B cell (primary cell): Measurements from ENCODE around the gene SART3. TPM values are rescaled to one million over a fixed set of nuclear protein-coding genes. Genes with fewer than 3 reads are reported as not detected.

Source experiments
- ATAC-seq: fragments of 200-7000 bp; cut with Tn5 transposase; one replicate; pipeline ENCODE4 v1.10.0; 2021; ENCODE audit warnings: low read depth, mild to moderate bottlenecking, moderate number of reproducible peaks, moderate library complexity
- CTCF ChIA-PET: fragments of 350-600 bp; sonication (Branson Sonifier 250); formaldehyde crosslinking; loops from one replicate; lab custom pipeline; 2021; ENCODE audit warnings: antibody characterized with exemption, inconsistent platforms; lab: Charles Lee
- POLR2A ChIA-PET: fragments of 350-600 bp; sonication (Branson Sonifier 250); formaldehyde crosslinking; loops from one replicate; lab custom pipeline; 2021; ENCODE audit warnings: antibody characterized with exemption; lab: Charles Lee
- DNase-seq: peaks from one replicate; pipeline ENCODE4 v3.0.0; 2013
- H2AFZ ChIP-seq: 2 replicates; pipeline ENCODE4 v1.6.1; 2012; ENCODE audit warnings: mild to moderate bottlenecking, low read depth, low read length; ENCODE audit not compliant: insufficient read depth, poor library complexity, severe bottlenecking
- H3K27ac ChIP-seq, 2 donors: 1 replicate in 1 of 2; 2 replicates in 1 of 2; pipeline ENCODE4 v1.5.1; 2012 to 2013; ENCODE audit warnings: low read length in 2 of 2, mild to moderate bottlenecking in 2 of 2, moderate library complexity in 1 of 2
- H3K27me3 ChIP-seq, 4 experiments: fragments of 200-600 bp in 1 of 4; sonication (generic) in 1 of 4; replicated peaks in 1 of 4; 1 replicate in 2 of 4; 2 replicates in 2 of 4; pipeline versions ENCODE4 v1.6.1 to v1.7.0; 2013 to 2016; ENCODE audit warnings: low read length in 3 of 4, mild to moderate bottlenecking in 2 of 4, mixed read lengths in 1 of 4, moderate library complexity in 1 of 4; ENCODE audit not compliant: insufficient read depth in 4 of 4, control insufficient read depth in 3 of 4; ENCODE audit errors: control extremely low read depth in 1 of 4
- H3K36me3 ChIP-seq, 2 experiments: replicated peaks in 1 of 2; 1 replicate in 1 of 2; 2 replicates in 1 of 2; pipeline versions ENCODE4 v1.6.1 to v1.7.1; 2013; ENCODE audit warnings: low read length in 1 of 2; ENCODE audit not compliant: insufficient read depth in 2 of 2, control insufficient read depth in 1 of 2; ENCODE audit errors: control extremely low read depth in 1 of 2, extremely low read depth in 1 of 2
- H3K4me1 ChIP-seq, 2 donors: fragments of 200-600 bp in 1 of 2; sonication (generic) in 1 of 2; 1 replicate in 1 of 2; 2 replicates in 1 of 2; pipeline versions ENCODE4 v1.5.1 to v1.6.1; 2013 to 2017; ENCODE audit warnings: low read length in 2 of 2; ENCODE audit not compliant: control insufficient read depth in 2 of 2, insufficient read depth in 2 of 2
- H3K4me2 ChIP-seq: replicated peaks from 2 replicates; pipeline ENCODE3; 2012; ENCODE audit warnings: mild to moderate bottlenecking, low read depth, low read length; ENCODE audit not compliant: poor library complexity, severe bottlenecking
- H3K4me3 ChIP-seq, 5 experiments: fragments of 200-600 bp in 1 of 5; sonication (generic) in 1 of 5; 1 replicate in 3 of 5; 2 replicates in 2 of 5; pipeline versions ENCODE4 v1.5.1 to v1.7.0; 2011 to 2016; ENCODE audit warnings: low read length in 4 of 5, mild to moderate bottlenecking in 4 of 5, low read depth in 2 of 5, control low read depth in 1 of 5, moderate library complexity in 1 of 5; ENCODE audit not compliant: insufficient read depth in 1 of 5; ENCODE audit errors: control extremely low read depth in 1 of 5, extremely low read depth in 1 of 5
- H3K79me2 ChIP-seq: fragments of 200-600 bp; sonication (generic); one replicate; pipeline ENCODE4 v1.6.0; 2016; ENCODE audit warnings: low read length; ENCODE audit not compliant: control insufficient read depth, insufficient read depth
- H3K9ac ChIP-seq: fragments of 200-600 bp; sonication (generic); 2 replicates; pipeline ENCODE4 v1.6.1; 2017; ENCODE audit warnings: mild to moderate bottlenecking, low read length, moderate library complexity
- H3K9me3 ChIP-seq, 3 donors: one replicate each; pipeline versions ENCODE4 v1.6.1 to v1.7.1; 2013; ENCODE audit warnings: low read length in 2 of 3; ENCODE audit not compliant: control insufficient read depth in 2 of 3, insufficient read depth in 1 of 3; ENCODE audit errors: control extremely low read depth in 1 of 3
- H4K20me1 ChIP-seq: 2 replicates; pipeline ENCODE4 v1.6.0; 2012; ENCODE audit warnings: mild to moderate bottlenecking, low read length; ENCODE audit not compliant: insufficient read depth, control insufficient read depth, poor library complexity, severe bottlenecking
- H3K27ac Mint-ChIP-seq: one replicate; pipeline ENCODE4 v1.8.0; 2021; ENCODE audit warnings: mixed read lengths
- H3K27me3 Mint-ChIP-seq: one replicate; pipeline ENCODE4 v1.8.0; 2021; ENCODE audit warnings: mixed read lengths
- H3K4me1 Mint-ChIP-seq: one replicate; pipeline ENCODE4 v1.8.0; 2021; ENCODE audit warnings: mixed read lengths
- H3K4me3 Mint-ChIP-seq: one replicate; pipeline ENCODE4 v1.8.0; 2021; ENCODE audit warnings: mixed read lengths
- H3K9me3 Mint-ChIP-seq: one replicate; pipeline ENCODE4 v1.8.0; 2022; ENCODE audit warnings: mixed read lengths; ENCODE audit not compliant: insufficient read depth
- CTCF ChIP-seq: fragments of 200-600 bp; IDR thresholded peaks from one replicate; pipeline ENCODE4 v1.8.0; 2022; ENCODE audit warnings: antibody characterized with exemption, mild to moderate bottlenecking
- EZH2 ChIP-seq: IDR thresholded peaks from 2 replicates; pipeline ENCODE4 v1.6.1; 2012; ENCODE audit warnings: borderline replicate concordance, low read depth, mild to moderate bottlenecking, moderate library complexity, low read length; ENCODE audit not compliant: insufficient read depth, poor library complexity, severe bottlenecking
- WGBS: methylation state at CpG from one replicate; pipeline ENCODE4 v1.1.5; 2013; ENCODE audit warnings: missing lambda C conversion rate; ENCODE audit not compliant: insufficient coverage; 5-methylcytosine and 5-hydroxymethylcytosine counted together
- intact Hi-C: fragments of 100-400 bp; cut with micrococcal nuclease; formaldehyde crosslinking; loops from one replicate; pipeline ENCODE4 v1.10.0; 2022
- polyA plus RNA-seq: library from polyadenylated mRNA; depleted of rRNA; stranded (reverse); fragments of >200 nt; gene quantifications from 2 replicates; pipeline ENCODE4 v1.2.3, GENCODE V29; 2012
- total RNA-seq, 2 donors: library from RNA; stranded (reverse); fragments of 120-200 nt in 1 of 2; gene quantifications; 1 replicate in 1 of 2; 2 replicates in 1 of 2; pipeline versions ENCODE4 v1.2.3 to v1.2.4, GENCODE V29; 2013 to 2022

The SART3 gene
- total and polyA plus RNA-seq, 2 donors (not counting 1 experiment from before 2014, with no cell fraction given), result 24.1 to 131 TPM

- CTCF ChIA-PET, result no interaction called here
Measured at GRCh38 chr12:108498136-108498535, 62.8 kb downstream of the SART3 start.

More at GRCh38 chr12:108498136-108498535, 62.8 kb downstream of the SART3 start:
- Mint-ChIP-seq H3K27ac (no peak overlapping the region), H3K9me3 (peaks cover 4% of the 10 kb centered on the region), H3K27me3 (peaks cover 50% of the 10 kb centered on the region), H3K4me3 (no peak overlapping the region), H3K4me1 (no peaks in the 10 kb centered on the region)
- peaks cover 0 to 21% (median 6%) of the 10 kb centered on the region in 4 experiments for H3K27me3 ChIP-seq
- no peaks in the 10 kb centered on the region for H3K4me1 ChIP-seq
- ATAC-seq (no peak), DNase-seq (no peak)
- H3K27ac ChIP-seq, result no peak overlapping the region
- H2AFZ ChIP-seq, result no peak overlapping the region
- POLR2A ChIA-PET, result no interaction called here
- no peak overlapping the region for H3K9ac ChIP-seq
- H3K79me2 ChIP-seq, result no peaks in the 10 kb centered on the region
- H3K4me2 ChIP-seq, result no peak overlapping the region
- peaks cover 0 to 17% (median 9%) of the 10 kb centered on the region in 3 donors for H3K9me3 ChIP-seq
- no peaks in the 10 kb centered on the region for H3K36me3 ChIP-seq
- WGBS, result 72% methylated on average over 6 of the region's 11 CpGs
- intact Hi-C loops, result no loop called here
- no peak for TF ChIP-seq CTCF
- TF ChIP-seq EZH2, result no peak
- no peak overlapping the region for H3K4me3 ChIP-seq
- H4K20me1 ChIP-seq, result no peaks in the 10 kb centered on the region
